ENCODE measurements around the gene DGKD. TPM values are rescaled to one million over a fixed set of nuclear protein-coding genes. Genes with fewer than 3 reads are reported as not detected.
"Not testable (repeated sequence)": the region's sequence is repeated elsewhere in the genome, so short reads cannot be mapped to it uniquely, and the experiment has no call there.

The DGKD gene
- total RNA-seq, 6 experiments from 2014 or later = 6.5 to 16.6 (median 14.2) TPM

DNA sequence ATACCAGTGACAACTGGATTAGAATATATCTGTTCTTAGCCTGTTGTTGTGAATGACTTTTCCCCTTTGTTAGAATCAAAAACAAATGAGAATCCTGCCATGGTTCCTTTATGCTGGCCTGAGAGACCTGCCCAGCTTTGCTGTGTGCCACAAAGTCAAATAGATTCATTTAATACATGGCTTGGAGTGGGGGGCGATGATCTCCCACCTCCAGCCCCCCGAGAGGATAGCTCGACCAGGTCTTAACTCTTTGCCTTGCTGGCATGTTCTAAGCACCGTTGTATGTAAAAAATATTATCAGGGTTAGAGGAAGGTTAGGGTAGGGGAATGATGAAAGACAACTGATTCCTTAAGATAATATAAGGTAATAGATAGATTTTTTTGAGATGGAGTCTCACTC lies 22.2 kb upstream of the DGKD start:
- intact Hi-C loops (cut with DNase I) = no loop called here
- WGBS (ENCODE audit: insufficient coverage, low coverage, low lambda C conversion rate, missing lambda C conversion rate) = 74% methylated on average over 4 of the region's 4 CpGs
- Histone ChIP-seq H3K36me3 (no peaks in the 10 kb centered on the region), H3K27me3 (no peaks in the 10 kb centered on the region), H3K4me3 (no peak overlapping the region), H3K27ac (peak overlapping the region; percentile 36 to 65 (median 43)), H3K9me3 (no peaks in the 10 kb centered on the region), H3K4me1 (no peaks in the 10 kb centered on the region)
- no peak for ATAC-seq
- DNase-seq = no peak
- TF ChIP-seq POLR2A (IDR thresholded peaks at IDR 0.05) = no peak
- TF ChIP-seq, protein P1, sequence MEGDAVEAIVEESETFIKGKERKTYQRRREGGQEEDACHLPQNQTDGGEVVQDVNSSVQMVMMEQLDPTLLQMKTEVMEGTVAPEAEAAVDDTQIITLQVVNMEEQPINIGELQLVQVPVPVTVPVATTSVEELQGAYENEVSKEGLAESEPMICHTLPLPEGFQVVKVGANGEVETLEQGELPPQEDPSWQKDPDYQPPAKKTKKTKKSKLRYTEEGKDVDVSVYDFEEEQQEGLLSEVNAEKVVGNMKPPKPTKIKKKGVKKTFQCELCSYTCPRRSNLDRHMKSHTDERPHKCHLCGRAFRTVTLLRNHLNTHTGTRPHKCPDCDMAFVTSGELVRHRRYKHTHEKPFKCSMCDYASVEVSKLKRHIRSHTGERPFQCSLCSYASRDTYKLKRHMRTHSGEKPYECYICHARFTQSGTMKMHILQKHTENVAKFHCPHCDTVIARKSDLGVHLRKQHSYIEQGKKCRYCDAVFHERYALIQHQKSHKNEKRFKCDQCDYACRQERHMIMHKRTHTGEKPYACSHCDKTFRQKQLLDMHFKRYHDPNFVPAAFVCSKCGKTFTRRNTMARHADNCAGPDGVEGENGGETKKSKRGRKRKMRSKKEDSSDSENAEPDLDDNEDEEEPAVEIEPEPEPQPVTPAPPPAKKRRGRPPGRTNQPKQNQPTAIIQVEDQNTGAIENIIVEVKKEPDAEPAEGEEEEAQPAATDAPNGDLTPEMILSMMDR (IDR thresholded peaks at IDR 0.05) = no peak

DNA sequence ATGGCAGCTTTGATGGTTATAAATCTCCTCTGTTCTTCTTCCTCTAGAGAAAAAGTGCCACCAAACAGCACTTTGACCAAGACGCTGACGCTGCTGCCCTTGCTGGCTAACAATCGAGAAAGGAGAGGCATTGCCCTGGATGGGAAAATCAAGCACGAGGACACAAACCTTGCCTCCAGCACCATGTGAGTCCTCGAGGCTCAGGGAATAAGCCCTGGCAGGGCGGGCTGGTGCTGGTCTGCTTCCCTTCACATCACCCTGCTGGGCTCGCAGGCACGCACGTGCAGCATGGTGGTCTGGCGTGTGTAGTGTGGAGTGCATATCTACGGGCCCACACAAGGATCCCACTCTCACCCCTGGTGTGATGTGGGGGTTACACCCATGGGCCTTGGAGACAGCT lies 19.4 kb upstream of the DGKD start:
- no peak for TF ChIP-seq POLR2A (IDR thresholded peaks at IDR 0.05)
- TF ChIP-seq, protein P1 (IDR thresholded peaks at IDR 0.05) = no peak
- Histone ChIP-seq H3K4me3 (no peak overlapping the region), H3K27ac (no peak overlapping the region), H3K36me3 (no peaks in the 10 kb centered on the region), H3K27me3 (no peaks in the 10 kb centered on the region), H3K4me1 (no peaks in the 10 kb centered on the region), H3K9me3 (no peaks in the 10 kb centered on the region)
- intact Hi-C loops (cut with DNase I) = no loop called here
- ATAC-seq = no peak
- 89% methylated on average over 6 of the region's 11 CpGs for WGBS (ENCODE audit: insufficient coverage, low coverage, low lambda C conversion rate, missing lambda C conversion rate)
- DNase-seq = no peak

DNA sequence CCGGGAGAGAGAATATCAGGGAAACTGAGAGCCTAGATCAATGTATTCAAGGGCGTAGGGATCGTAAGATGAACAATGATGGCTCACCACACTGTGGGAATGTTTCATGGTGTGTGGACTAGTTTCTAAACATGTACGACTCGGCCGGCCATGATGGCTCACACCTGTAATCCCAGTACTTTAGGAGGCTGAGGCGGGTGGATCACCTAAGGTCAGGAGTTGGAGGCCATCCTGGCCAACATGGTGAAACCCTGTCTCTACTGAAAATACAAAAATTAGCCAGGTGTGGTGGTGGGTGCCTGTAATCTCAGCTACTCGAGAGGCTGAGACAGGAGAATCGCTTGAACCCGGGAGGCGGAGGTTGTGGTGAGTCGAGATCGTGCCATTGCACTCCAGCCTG lies 18.2 kb upstream of the DGKD start:
- H3K4me1 ChIP-seq; ATAC-seq; H3K27ac ChIP-seq; intact Hi-C loops (cut with DNase I); DNase-seq; H3K9me3 ChIP-seq; H3K4me3 ChIP-seq; H3K27me3 ChIP-seq; H3K36me3 ChIP-seq: not testable (repeated sequence)
- 89% methylated on average over 8 of the region's 13 CpGs for WGBS (ENCODE audit: insufficient coverage, low coverage, low lambda C conversion rate, missing lambda C conversion rate)

DNA sequence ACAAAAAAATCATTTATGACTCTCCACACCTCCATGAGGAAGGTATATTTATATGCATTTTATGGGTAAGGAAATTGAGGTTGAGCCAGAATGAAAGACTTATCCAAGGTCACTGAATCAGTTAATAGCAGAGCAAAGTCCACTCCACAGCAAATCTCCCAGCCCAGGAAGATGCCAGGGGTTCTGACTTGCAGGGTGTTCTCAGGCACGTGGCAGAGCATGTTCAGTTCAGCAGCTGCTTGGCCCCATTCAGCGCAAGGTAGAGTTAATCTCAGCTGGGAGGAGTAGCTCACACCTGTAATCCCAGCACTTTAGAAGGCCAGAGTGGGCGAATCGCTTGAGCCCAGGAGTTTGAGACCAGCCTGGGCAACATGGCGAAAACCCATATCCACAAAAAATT lies 17.8 kb upstream of the DGKD start:
- TF ChIP-seq POLR2A (IDR thresholded peaks at IDR 0.05) = no peak
- TF ChIP-seq, protein P1 (IDR thresholded peaks at IDR 0.05) = no peak
- intact Hi-C loops (cut with DNase I) = no loop called here
- H3K4me3 ChIP-seq = no peak overlapping the region
- H3K9me3 ChIP-seq = no peaks in the 10 kb centered on the region
- DNase-seq (no peak), ATAC-seq (no peak)
- H3K27me3 ChIP-seq = no peaks in the 10 kb centered on the region
- no peaks in the 10 kb centered on the region for H3K4me1 ChIP-seq
- no CpG with 5 or more reads among the region's 5 CpGs for WGBS (ENCODE audit: insufficient coverage, low coverage, low lambda C conversion rate, missing lambda C conversion rate)
- H3K36me3 ChIP-seq = no peaks in the 10 kb centered on the region
- H3K27ac ChIP-seq = no peak overlapping the region

DNA sequence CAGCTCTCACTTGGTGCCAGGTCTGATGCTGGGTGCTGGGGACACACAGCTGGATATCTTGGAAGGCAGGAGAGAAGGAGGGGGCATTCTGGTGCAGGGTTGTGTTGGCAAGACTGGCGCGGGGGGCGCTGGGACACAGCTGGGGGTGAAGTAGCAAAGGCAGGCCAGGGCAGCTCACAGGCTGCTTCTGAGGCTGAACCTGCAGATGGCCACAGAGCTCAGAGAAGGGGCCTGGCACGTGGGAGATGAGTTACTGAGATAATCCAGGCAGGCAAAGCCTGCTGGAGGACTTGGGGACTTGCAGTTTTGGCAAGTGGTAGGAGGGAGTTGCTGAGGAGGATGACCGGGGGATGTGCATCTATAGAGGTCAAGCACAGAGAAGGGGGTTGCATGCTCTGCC lies 16.2 kb upstream of the DGKD start:
- H3K27me3 ChIP-seq = no peaks in the 10 kb centered on the region
- no peak for DNase-seq
- TF ChIP-seq, protein P1 (IDR thresholded peaks at IDR 0.05) = no peak
- no peak for TF ChIP-seq POLR2A (IDR thresholded peaks at IDR 0.05)
- H3K27ac ChIP-seq = no peak overlapping the region
- no peaks in the 10 kb centered on the region for H3K36me3 ChIP-seq
- 82% methylated on average over 4 of the region's 5 CpGs for WGBS (ENCODE audit: insufficient coverage, low coverage, low lambda C conversion rate, missing lambda C conversion rate)
- H3K4me3 ChIP-seq = no peak overlapping the region
- no peaks in the 10 kb centered on the region for H3K4me1 ChIP-seq
- ATAC-seq = peak in 1 of 4 donors; percentile 16
- H3K9me3 ChIP-seq = no peaks in the 10 kb centered on the region
- intact Hi-C loops (cut with DNase I) = no loop called here
